CD4-positive, alpha-beta T cell treated with Interleukin-12 subunit alpha and Interleukin-12 subunit beta, for 1 hour (primary cell): ENCODE results near the gene SAG.

ENCODE experiments used
- DNase-seq: peaks from one replicate; pipeline ENCODE4 v3.0.0-alpha.2; 2020

The SAG gene

DNA sequence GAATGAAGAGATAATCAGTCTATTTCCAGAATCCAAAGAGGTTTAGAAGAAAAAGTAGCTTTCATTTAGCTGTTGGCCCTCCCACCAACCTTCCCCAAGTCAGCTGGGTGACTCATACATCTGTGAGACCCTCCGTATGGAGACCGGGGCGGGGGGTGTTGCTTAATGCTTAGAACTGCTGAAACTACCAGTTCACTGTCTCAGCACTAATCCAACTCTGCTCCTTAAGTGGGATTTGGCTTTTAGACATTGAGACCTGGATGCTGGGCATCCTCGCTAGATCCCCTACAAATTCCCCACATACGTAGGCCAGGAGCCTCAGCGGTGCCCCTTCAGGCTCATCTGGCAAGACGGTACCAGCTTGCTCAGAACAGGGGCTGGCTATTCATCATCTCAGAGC is at the start of gene SAG:
SAG (plus strand) TSS at position 252 of the 400 bp plus-strand sequence. CDS start 1,374 bp downstream, outside the sequence.
- DNase-seq: no peak

- no peak for DNase-seq
Measured at GRCh38 chr2:233258211-233258610, 49.4 kb upstream of the SAG start.

GRCh38 chr2:233259730-233260129 is 47.9 kb upstream of the SAG start:
- DNase-seq: no peak

- DNase-seq: no peak
Measured at GRCh38 chr2:233260661-233261060, 47.0 kb upstream of the SAG start.

- DNase-seq: no peak
Measured at GRCh38 chr2:233261819-233262555, 45.6 kb upstream of the SAG start.

DNA sequence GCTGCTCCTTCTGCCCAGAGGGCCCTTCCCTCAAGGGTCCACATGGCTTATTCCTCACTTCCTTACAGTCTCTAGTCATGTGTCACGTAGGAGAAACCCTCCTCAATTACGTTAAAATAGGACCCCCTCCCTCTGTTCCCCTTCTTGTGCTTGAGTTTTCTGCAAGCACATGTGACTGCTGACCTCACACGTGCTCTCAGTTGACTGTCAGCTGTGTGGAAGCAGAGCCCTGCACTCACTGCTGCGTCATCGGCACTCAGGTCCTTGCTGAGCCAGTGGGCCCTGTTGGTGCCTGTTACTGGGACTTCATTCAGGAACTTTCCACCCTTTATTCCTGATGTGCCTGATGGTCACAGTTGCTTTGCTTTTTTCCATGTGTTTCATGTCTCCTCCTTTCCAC is 45.1 kb upstream of the SAG start:
- no peak for DNase-seq

DNA sequence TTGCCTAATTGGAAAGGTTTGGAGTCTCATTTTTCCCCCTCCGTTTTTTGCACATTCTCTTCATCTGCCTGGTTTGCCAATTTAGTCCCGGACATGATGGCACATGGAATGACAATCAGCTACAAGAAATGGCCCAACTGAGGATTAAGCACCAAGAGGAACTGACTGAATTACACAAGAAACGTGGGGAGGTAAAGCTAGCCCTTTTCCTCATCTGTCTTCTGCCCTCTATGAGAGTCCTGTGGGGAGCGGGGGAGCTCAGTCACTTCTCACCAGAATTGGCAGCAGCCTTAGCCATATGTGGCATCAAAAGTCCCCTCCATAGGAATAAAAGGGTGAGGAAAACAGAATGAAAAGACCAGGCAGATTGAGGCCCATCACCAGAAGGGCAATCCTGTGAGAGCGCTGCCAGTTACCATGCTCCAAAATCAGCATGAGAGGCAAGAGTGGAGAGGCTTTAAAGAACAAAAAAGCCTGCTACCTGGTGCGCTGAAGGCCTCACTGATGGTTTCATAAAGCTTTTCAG is 44.5 kb upstream of the SAG start:
- no peak for DNase-seq

- no peak for DNase-seq
Measured at GRCh38 chr2:233264667-233265066, 42.9 kb upstream of the SAG start.

DNA sequence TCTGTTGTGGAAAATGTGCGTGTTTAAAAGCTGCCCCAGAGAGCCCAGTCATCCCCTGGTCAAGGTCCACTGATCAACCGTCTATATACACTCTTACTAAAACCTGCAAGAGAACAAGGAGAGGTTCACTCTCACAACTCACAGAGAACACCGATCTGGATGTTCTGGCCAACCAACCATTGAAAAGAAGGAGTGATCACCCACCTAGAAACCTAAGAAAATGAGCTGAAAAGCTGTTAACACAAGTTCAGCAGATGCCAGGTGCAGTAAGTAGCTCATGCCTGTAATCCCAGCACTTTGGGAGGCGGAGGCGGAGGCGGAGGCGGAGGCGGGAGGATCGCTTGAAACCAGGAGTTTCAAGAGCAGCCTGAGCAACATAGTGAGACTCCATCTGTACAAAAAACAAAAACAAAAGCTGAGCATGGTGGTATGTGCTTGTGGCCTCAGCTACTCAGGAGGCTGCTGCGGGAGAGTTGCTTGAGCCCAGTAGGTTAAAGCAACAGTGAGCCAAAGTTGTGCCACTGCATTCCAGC is 41.7 kb upstream of the SAG start:
- no peak for DNase-seq

DNA sequence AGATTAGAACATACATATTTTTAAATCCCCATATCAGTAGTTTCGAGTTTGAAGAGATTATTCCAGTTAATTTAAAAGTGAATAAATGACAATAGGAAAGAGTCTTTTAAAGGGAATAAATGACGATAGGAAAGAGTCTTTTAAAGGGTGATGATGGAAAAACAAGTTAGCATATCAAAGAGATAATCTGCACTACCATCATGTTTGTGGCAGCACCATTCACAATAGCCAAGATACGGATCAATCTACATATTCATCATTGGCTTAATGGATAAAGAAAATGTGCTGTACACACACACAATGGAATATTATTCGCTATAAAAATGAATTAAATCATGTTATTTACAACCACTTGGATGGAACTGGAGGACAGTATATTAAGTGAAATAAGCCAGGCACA is 41.1 kb upstream of the SAG start:
- no peak for DNase-seq

GRCh38 chr2:233267516-233268245 is 39.9 kb upstream of the SAG start:
- DNase-seq: peak; percentile 90

DNA sequence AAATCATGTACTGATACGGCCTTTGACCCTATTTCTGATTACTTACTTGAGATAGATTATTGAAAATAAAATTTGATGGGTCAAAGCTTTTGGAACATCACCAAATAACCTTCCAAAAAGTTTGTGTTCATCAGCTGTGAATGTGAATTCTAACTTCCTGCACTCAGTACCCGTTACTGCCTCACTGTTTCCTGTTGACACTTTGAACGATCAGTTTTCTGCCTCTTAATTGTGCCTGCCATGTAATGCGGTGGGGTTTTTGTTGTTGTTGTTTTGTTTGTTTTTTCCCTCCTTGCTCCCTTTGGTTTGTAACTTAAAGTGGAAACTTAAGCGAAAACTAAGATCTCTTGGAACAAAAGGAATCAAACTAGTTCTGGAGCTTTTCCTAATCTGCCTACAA is 37.2 kb upstream of the SAG start:
- peak; percentile 64 for DNase-seq

GRCh38 chr2:233270951-233271350 is 36.7 kb upstream of the SAG start:
- no peak for DNase-seq

- no peak for DNase-seq
Measured at GRCh38 chr2:233271693-233272092, 35.9 kb upstream of the SAG start.

DNA sequence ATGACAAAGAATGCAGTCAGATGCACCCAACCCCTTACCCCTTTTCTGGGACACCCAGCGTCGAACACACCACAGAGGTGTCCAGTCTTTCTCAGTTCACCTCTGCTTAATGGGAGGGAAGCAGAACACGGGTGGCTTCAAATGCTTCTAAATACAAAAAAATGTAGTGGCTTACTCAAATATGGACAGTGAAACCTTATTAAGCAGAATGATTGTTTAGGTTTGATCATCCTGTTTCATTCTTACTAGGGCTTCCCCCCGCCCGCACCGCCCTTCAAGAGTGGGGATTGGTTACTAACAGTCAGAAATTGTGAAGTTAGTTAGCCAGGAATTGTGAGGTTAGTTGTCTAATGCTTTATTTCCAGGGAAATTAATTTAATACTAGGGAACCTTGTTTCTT is 34.5 kb upstream of the SAG start:
- DNase-seq: no peak

- DNase-seq: no peak
Measured at GRCh38 chr2:233275223-233275622, 32.4 kb upstream of the SAG start.

GRCh38 chr2:233278921-233279320 is 28.7 kb upstream of the SAG start:
- no peak for DNase-seq

DNA sequence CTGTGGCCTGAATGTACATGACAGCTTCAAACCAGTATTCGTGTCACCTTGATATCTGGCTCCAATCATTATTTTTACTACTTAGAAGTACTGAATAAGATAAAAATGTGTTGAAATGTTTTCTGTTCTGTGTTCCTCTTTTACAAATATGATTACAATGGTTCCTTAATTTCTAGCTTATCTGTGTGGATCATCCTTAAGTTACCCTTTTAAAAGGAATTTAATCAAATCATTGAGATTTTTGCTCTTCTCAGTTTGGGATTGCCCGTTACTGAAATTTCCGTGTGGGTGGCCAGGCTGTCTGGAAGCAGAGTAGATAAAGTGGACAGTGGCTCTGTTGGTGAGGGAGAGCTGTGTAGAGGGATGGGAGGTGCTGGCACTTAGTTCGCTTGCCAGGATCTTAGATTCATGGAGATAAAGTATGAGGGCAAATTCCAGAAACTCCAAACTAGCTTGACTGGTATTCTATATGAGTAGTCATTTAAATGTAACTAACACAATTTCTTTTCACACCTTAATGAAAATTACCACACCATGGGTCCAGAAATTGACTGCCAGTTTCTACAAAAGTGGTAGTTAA is 27.4 kb upstream of the SAG start:
- no peak for DNase-seq

DNA sequence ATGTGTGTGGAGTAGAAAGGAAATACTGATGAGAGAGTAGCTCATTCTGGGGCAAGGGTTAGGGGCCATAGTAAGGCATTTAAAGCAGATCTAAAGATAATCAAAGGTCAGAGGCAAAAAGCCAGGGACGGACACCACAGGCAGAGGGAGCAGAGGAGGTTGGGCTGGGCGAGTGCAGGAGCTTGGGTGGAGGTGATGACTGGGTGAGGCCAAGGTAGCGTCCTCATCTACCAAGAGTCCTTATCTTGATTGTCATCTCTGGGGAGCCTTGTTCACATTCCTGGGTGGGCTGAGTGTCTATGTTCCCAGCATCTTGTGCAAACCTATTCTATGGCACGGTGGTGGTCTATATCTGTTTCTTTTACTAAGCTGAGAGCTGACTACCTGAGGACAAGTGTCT is 26.1 kb upstream of the SAG start:
- DNase-seq: no peak

DNA sequence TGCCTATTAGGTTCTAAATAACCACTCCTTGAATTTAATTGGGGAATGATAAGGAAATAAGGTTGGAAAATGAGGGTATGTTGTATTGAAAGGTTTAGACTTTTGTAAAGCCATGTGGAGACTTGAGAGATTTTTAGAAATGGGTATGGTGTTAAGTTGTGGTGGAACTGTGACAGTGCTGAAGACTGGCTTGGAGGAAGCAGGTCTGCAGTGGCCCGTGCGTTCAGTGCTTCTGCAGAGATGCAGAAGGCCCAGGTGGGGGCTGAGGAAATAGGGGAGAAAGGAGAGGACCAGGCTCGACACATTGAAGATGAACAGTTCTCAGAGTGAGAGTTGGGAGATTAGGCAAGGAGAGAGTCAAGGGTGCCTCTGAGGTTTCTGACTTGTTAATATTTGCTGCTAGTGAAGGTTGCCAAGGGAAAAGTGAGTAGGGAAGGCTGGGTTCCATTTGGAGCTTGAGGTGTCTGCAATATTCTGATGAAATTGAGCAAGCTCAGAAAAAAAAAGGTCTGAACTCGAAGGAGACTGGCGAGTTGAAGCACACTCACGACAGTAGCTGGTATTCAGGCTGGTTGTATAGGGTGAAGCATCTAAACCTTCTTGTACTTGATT is 25.5 kb upstream of the SAG start:
- no peak for DNase-seq

- DNase-seq: no peak
Measured at GRCh38 chr2:233285921-233286320, 21.7 kb upstream of the SAG start.

GRCh38 chr2:233287871-233288270 is 19.7 kb upstream of the SAG start:
- DNase-seq: no peak

DNA sequence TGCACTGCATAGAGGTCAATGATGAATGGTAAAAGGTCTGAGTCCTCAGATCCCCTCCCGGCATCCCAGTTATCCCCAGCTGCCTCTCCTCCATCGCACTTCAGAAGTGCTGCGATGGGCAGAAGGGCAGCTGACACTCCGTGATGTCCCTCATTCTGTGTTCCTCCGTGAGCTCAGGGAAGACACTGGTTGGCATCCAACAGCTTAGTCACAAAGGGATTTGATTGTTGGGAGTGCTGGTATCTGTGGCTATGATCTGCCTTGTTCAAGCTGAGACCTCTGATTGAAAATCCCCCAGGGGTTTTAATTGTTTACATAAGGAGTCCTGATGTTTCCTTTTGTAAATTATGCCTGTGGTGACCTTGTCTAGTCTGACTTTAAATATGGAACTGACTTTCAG is 19.0 kb upstream of the SAG start:
- DNase-seq: no peak
